ENCODE data around the gene VAMP4.

The VAMP4 gene

GRCh38 chr1:171769171-171769570 lies 27.3 kb upstream of the VAMP4 start:
- H3K4me3 ChIP-seq (ENCODE audit: low read depth, low read length), result no peak overlapping the region
- no peak for TF ChIP-seq CTCF (IDR thresholded peaks at IDR 0.05; ENCODE audit: low read depth, low read length, missing control alignments)
- no peak for DNase-seq (ENCODE audit: low read depth)

- TF ChIP-seq CTCF (IDR thresholded peaks at IDR 0.05; ENCODE audit: low read depth, low read length, missing control alignments), result no peak
These were observed 21.9 kb upstream of the VAMP4 start for GRCh38 chr1:171763764-171764163.

GRCh38 chr1:171762143-171762563 lies 20.3 kb upstream of the VAMP4 start:
- TF ChIP-seq CTCF (IDR thresholded peaks at IDR 0.05; ENCODE audit: low read depth, low read length, missing control alignments), result no peak
- DNase-seq (ENCODE audit: low read depth), result no peak
- no peak overlapping the region for H3K4me3 ChIP-seq (ENCODE audit: low read depth, low read length)

More at GRCh38 chr1:171763764-171764163, 21.9 kb upstream of the VAMP4 start:
- no peak overlapping the region for H3K4me3 ChIP-seq (ENCODE audit: low read depth, low read length)
- no peak for DNase-seq (ENCODE audit: low read depth)

GRCh38 chr1:171758011-171758410 lies 16.1 kb upstream of the VAMP4 start:
- TF ChIP-seq CTCF (IDR thresholded peaks at IDR 0.05; ENCODE audit: low read depth, low read length, missing control alignments), result no peak
- no peak overlapping the region for H3K4me3 ChIP-seq (ENCODE audit: low read depth, low read length)
- no peak for DNase-seq (ENCODE audit: low read depth)

- no peak for TF ChIP-seq CTCF (IDR thresholded peaks at IDR 0.05; ENCODE audit: low read depth, low read length, missing control alignments)
- no peak for DNase-seq (ENCODE audit: low read depth)
- H3K4me3 ChIP-seq (ENCODE audit: low read depth, low read length), result no peak overlapping the region
These were observed 15.0 kb upstream of the VAMP4 start for GRCh38 chr1:171756856-171757255.

GRCh38 chr1:171754971-171755370 lies 13.1 kb upstream of the VAMP4 start:
- no peak for DNase-seq (ENCODE audit: low read depth)
- no peak for TF ChIP-seq CTCF (IDR thresholded peaks at IDR 0.05; ENCODE audit: low read depth, low read length, missing control alignments)
- no peak overlapping the region for H3K4me3 ChIP-seq (ENCODE audit: low read depth, low read length)

GRCh38 chr1:171754353-171754705 lies 12.5 kb upstream of the VAMP4 start:
- DNase-seq (ENCODE audit: low read depth), result no peak
- no peak for TF ChIP-seq CTCF (IDR thresholded peaks at IDR 0.05; ENCODE audit: low read depth, low read length, missing control alignments)
- H3K4me3 ChIP-seq (ENCODE audit: low read depth, low read length), result no peak overlapping the region
